ENCODE measurements around the gene RAP1GAP2.
A peak's percentile ranks its signal among the peaks of the same experiment; 100 is the strongest.
"Not testable (repeated sequence)": the region's sequence is repeated elsewhere in the genome, so short reads cannot be mapped to it uniquely, and the experiment has no call there.

RAP1GAP2 gene

GRCh38 chr17:3043737-3044365 is 247.6 kb downstream of the RAP1GAP2 start:
- peak; percentile 23 for DNase-seq (ENCODE audit: low spot score)

GRCh38 chr17:3046753-3047152 is 250.5 kb downstream of the RAP1GAP2 start:
- DNase-seq (ENCODE audit: low spot score): no peak

GRCh38 chr17:3048727-3049471 is 252.7 kb downstream of the RAP1GAP2 start:
- peak; percentile 97 for DNase-seq (ENCODE audit: low spot score)

GRCh38 chr17:3049705-3050295 is 253.6 kb downstream of the RAP1GAP2 start:
- DNase-seq (ENCODE audit: low spot score): peak; percentile 50

- DNase-seq (ENCODE audit: low spot score): not testable (repeated sequence)
Measured at GRCh38 chr17:3054868-3055267, 258.6 kb downstream of the RAP1GAP2 start.

GRCh38 chr17:3062824-3063377 is 266.7 kb downstream of the RAP1GAP2 start:
- DNase-seq (ENCODE audit: low spot score): not testable (repeated sequence)

GRCh38 chr17:3063507-3063906 is 267.3 kb downstream of the RAP1GAP2 start, which contains the start of gene OR1D5:
Gene OR1D5 (minus strand): TSS chr17:3063607. CDS start chr17:3063607, 0 bp downstream.
- not testable (repeated sequence) for DNase-seq (ENCODE audit: low spot score)

GRCh38 chr17:3065192-3065591 is 269.0 kb downstream of the RAP1GAP2 start:
- not testable (repeated sequence) for DNase-seq (ENCODE audit: low spot score)

GRCh38 chr17:3073850-3074249 is 277.6 kb downstream of the RAP1GAP2 start:
- DNase-seq (ENCODE audit: low spot score): not testable (repeated sequence)

Data from RKO (cell line).